Posterior cingulate gyrus (tissue), 11 donors: ENCODE measurements around the gene HEXA.
"Not testable (repeated sequence)": the region's sequence is repeated elsewhere in the genome, so short reads cannot be mapped to it uniquely, and the experiment has no call there.

Experiments
- DNase-seq, 10 donors: peaks; one replicate each; pipeline versions ENCODE4 v3.0.0 to v3.0.0-alpha.2; 2020 to 2021; ENCODE audit warnings: mixed read lengths in 3 of 10
- intact Hi-C: fragments of 100-400 bp; cut with DNase I; formaldehyde crosslinking; loops from one replicate; pipeline ENCODE4 v1.15.1; 2023

Gene HEXA

DNA sequence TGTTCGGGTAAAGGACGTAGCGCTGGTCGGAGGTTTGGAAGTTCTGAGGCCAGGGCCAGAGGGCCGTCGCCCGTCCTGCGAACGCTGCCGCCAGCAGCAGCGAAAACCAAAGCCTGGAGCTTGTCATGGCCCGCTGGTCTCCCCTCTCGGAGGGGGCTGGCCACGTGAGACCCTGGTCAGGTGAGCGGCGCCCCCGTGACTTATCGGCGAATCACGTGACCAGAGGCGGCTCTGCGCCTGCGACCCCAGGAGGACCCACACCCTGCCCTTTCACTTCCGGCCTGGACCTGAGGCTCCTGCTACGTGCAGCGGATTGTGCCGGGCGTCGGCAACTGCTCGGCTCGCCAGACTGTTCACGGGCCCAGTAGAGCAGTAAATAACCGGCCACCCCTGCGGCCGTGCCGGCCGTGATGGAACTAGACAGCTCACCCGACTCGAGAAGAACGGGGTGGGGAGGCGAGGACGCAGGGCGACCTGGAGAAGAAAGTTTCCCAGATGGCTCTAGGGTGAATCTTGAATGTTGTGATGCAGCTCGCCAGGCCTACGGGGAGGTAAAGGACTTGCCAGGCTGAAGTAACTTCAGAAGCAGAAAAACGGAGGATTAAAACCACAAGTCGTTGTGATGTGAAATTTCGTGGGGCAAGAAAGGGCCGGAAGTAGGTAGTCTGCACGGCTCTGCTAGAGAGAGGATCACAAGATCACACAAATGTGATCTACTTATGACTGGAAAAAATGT, at the start of gene HEXA:
HEXA (minus strand) TSS at position 169 of the 736 bp plus-strand sequence; CDS start at position 127, 42 bp downstream.
- peak; percentile 90 to 100 (median 96) for DNase-seq
- intact Hi-C loops: loop anchor here (2.0 to 10.0 kb wide), 2 partner anchors 97 to 141 kb away; partner anchors contain the start of gene PKM

DNA sequence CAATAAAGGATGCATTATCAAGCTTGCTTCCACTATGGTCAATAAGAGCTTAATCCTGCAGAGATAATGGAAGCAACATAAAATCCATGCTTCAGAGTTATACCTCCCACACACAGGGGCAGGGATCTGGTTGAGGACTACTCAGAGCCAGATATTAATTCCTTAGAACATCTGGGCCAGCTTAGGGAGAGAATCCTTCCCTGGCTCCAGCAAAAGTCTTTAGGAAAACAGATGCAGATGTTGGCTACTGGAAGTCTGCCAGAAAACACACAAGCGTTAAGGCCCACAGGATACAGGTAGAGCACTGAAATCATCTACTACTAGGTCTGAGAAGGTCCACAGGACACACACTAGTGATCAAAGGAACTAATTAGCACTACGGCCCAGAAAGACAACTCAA, 47.4 kb upstream of the HEXA start:
- DNase-seq: no peak
- intact Hi-C loops: no loop called here

DNA sequence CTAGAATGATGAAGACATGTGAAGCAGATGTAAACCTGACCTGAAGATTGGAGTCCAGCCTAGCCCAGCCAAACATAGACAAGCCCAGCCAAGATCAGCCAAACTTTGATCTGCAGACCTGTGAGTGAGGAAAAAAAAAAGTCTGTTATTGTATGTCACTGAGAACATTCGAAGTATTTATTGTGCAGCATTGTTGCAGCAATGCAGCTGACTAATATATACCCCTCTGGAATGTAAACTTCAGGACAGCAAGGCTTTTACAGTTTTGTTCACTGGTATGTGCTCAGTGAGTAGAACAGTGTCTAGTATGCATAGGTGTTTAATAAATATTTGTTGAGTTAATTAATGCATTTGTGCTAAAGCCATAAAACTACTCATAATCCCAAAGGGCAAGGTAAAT, 45.7 kb upstream of the HEXA start:
- intact Hi-C loops: no loop called here
- DNase-seq: no peak

- intact Hi-C loops: no loop called here
- no peak for DNase-seq
Measured at GRCh38 chr15:72420576-72420975, 44.8 kb upstream of the HEXA start.

GRCh38 chr15:72419768-72420167, 44.0 kb upstream of the HEXA start:
- intact Hi-C loops, DNase-seq: not testable (repeated sequence)

- no peak for DNase-seq
- intact Hi-C loops: no loop called here
Measured at GRCh38 chr15:72415304-72415703, 39.5 kb upstream of the HEXA start.

GRCh38 chr15:72413337-72413736, 37.5 kb upstream of the HEXA start:
- DNase-seq, intact Hi-C loops: not testable (repeated sequence)

DNA sequence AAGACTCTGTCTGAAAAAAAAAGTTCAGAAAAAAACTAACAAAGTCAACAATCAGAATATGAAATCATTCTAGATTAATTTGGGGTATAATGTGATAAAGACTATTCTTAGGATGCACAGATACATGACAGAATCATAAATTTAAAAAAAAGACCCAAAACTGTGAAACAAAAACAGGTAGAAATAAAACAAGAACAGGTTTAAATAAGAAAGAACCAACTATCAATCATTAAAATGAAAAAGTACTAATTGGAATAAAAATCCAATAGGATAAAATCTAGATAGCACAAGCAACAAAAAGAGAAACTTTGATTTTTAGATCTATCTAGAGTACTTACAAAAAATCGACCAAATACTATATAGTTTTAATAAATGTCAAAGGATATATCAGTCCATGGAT, 35.7 kb upstream of the HEXA start:
- no peak for DNase-seq
- intact Hi-C loops: no loop called here

DNA sequence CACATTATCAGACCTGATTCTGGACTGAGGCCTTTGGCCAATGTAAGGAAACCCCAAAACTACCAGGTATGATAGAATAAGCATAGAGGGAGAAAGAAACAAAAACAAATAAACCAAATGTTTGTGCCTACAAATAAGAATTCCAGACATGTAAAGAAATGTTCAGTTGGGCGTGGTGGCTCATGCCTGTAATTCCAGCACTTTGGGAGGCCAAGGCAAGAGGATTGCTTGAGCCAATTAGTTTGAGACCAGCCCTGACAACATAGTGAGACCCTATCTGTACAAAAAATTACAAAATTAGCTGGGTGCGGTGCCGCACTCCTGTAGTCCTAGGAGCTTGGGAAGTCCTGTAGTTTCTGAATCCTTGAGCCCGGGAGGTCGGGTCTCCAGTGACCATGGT, 35.3 kb upstream of the HEXA start:
- no peak for DNase-seq
- intact Hi-C loops: no loop called here

GRCh38 chr15:72406936-72407335, 31.1 kb upstream of the HEXA start:
- no peak for DNase-seq
- intact Hi-C loops: no loop called here

DNA sequence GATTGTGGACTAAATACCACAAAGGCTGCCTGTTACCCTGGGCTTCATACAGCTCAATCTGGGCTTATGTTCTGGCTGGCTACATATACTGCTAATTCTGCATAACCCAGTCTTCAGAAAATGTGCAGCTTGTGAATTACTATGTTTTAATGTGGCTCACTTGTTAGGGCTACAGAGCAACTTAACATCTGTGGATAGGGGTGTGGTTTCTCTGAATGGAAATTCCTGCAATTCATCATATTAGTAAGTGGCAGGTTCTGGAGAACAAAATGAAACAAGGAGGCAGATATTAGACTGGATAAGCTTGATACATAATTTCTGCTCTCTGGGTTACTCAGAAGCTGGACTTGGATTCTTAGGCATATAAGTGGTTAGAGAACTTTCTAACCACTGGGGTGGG, 29.0 kb upstream of the HEXA start:
- intact Hi-C loops: no loop called here
- DNase-seq: no peak

DNA sequence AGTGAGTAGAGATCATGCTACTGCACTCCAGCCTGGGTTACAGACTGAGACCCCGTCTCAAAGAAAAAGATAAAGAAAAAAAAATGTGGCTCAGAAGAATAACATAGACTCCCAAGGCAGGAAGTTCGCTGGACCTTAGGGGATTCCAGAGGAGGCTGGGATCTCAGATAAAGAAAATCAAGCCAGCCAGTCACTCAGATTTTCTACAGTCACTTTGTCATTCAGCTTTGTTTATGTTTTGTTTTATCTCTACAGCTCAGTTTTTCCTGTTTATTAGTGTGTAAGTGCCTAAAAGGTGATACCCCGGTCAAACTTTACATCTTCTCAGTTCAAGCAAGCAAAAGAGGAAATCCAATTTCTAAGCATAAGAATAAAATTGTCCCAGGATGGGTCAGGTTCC, 28.5 kb upstream of the HEXA start:
- intact Hi-C loops: no loop called here
- no peak for DNase-seq

DNA sequence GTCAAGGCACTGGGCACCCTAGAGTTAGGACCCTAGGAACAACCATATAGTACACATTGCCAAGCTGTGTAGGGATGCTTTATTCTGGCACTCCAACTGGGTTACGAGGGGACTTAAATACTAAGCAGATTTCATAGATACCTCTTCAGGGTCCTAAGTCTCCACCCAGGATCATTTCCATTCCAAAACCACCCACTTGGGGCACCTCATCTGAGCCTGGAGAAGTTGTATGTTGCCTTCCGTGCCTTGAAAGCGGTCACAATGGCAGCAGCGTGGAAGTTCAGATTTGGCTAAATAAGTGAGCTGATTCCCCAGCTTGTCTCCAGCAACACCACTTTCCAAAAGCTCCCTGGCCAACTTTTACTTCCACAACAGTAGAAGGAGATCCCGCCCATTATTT, 26.9 kb upstream of the HEXA start:
- intact Hi-C loops: no loop called here
- no peak for DNase-seq

- intact Hi-C loops: no loop called here
- no peak for DNase-seq
Measured at GRCh38 chr15:72398648-72399047, 22.8 kb upstream of the HEXA start.

- DNase-seq: no peak
Measured at GRCh38 chr15:72397796-72398588, 22.2 kb upstream of the HEXA start, which contains the start of gene TMEM202. TMEM202 (plus strand) TSS chr15:72398305; CDS start chr15:72398327, 22 bp downstream.

DNA sequence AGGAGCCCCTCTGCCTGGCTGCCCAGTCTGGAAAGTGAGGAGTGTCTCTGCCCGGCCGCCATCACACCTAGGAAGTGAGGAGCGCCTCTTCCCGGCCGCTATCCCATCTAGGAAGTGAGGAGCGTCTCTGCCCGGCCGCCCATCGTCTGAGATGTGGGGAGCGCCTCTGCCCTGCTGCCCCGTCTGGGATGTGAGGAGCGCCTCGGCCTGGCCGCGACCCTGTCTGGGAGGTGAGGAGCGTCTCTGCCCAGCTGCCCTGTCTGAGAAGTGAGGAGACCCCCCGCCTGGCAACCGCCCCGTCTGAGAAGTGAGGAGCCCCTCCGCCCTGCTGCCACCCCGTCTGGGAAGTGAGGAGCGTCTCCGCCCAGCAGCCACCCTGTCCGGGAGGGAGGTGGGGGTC, 20.5 kb upstream of the HEXA start:
- DNase-seq, intact Hi-C loops: not testable (repeated sequence)

More at GRCh38 chr15:72397796-72398588, 22.2 kb upstream of the HEXA start, which contains the start of gene TMEM202:
- intact Hi-C loops: no loop called here

DNA sequence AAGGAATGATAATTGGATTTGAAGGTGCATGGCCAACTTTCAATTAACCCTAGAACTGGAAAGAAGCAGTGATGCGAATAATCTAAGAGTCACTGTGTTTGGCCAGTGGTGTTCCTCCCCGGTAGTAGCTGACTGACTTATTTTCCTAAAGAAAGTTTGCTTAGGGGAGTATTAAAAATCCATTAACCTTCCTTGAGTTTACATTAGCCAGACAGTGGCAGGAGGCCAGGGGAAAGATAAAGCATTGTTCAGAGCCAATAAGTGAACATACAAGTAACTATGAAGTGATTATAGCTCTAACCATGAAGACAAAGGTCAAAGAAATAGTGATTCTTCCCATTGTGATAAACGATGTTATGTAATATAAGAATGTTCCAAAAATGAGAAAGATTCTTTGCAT, 13.4 kb upstream of the HEXA start:
- DNase-seq: no peak
- intact Hi-C loops: no loop called here

DNA sequence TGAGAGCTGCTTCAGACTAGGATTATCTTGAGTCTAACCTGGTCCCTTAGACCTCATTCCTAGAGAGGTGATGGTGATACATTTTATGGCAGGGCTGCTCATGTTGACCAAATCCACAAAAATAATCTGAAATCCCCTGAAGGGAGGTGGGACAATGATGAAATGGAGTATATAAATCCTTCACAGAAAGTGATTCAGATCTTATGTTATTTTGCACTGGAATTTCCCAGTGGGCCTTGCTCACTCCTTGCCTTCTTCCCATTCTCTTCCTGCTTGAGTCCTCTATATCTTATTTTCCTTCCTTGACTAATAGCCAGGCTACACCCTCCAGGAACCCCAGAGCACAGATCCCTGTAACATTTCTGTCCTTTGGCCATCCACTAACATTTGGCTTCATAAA, 11.9 kb upstream of the HEXA start:
- DNase-seq: no peak
- intact Hi-C loops: no loop called here

- DNase-seq: no peak
- intact Hi-C loops: no loop called here
Measured at GRCh38 chr15:72382146-72382545, 6.3 kb upstream of the HEXA start.

DNA sequence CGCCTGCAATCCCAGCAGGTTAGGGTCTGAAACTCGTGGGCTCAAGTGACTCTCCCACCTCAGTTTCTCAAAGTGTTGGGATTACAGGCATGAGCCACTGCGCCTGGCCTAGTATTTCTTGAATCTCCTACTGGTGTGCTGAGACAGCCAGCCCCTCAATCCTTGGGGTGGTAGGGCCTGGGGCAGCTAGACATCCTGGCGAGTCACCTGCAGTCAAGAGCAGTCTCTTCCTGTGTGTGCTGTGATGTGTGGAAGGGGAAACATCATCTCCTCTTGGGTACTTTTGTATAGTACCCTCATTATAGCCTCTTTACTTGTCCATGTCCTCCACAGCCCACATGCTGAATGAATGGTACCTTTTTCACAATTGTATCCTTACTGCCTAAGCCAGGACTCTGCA, 4.9 kb upstream of the HEXA start:
- intact Hi-C loops: no loop called here
- no peak for DNase-seq

DNA sequence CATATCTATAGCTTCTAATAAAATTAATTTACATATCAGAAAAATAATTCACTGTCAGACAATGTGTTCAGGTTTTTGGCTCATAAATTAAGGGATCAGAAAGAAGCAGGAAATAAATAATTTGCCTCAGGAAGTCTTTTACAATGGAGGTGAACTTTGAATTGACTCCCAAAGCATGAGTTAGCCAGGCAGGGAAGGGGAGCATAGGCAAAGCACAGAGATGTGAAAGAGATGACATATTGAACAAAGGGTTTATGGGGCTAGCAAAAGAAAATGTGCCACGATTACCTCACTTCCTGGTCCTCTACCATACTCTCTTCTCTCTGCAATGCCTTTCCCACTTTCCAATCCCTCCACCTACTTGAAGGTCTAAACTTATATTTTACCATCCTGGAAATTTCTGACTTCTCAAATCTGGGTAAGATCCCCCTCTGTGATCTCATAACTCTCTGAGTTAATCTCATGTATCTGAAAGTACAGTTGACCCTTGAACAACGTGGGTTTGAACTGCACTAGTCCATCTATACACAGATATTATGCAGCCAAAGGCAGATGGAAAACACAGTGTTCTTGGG, 4.1 kb upstream of the HEXA start:
- intact Hi-C loops: loop anchor here (10.0 kb wide), 1 partner anchor 145 kb away; the partner anchor contains the start of gene PKM
- no peak for DNase-seq
